ENCODE measurements around the gene SMC6.
A peak's percentile ranks its signal among the peaks of the same experiment; 100 is the strongest.

SMC6 gene

GRCh38 chr2:17672583-17673317 is 80.9 kb downstream of the SMC6 start:
- no peak overlapping the region for H3K4me3 ChIP-seq (ENCODE audit: low read depth, low read length)
- peak; percentile 5 for TF ChIP-seq CTCF (IDR thresholded peaks at IDR 0.05; ENCODE audit: low read depth, low read length, missing control alignments)
- DNase-seq (ENCODE audit: low read depth) = no peak

GRCh38 chr2:17667898-17668297 is 85.7 kb downstream of the SMC6 start:
- DNase-seq (ENCODE audit: low read depth) = no peak
- no peak for TF ChIP-seq CTCF (IDR thresholded peaks at IDR 0.05; ENCODE audit: low read depth, low read length, missing control alignments)
- no peak overlapping the region for H3K4me3 ChIP-seq (ENCODE audit: low read depth, low read length)

GRCh38 chr2:17664534-17664933 is 89.1 kb downstream of the SMC6 start:
- no peak for TF ChIP-seq CTCF (IDR thresholded peaks at IDR 0.05; ENCODE audit: low read depth, low read length, missing control alignments)
- no peak for DNase-seq (ENCODE audit: low read depth)
- H3K4me3 ChIP-seq (ENCODE audit: low read depth, low read length) = no peak overlapping the region

GRCh38 chr2:17662723-17663122 is 90.9 kb downstream of the SMC6 start:
- TF ChIP-seq CTCF (IDR thresholded peaks at IDR 0.05; ENCODE audit: low read depth, low read length, missing control alignments) = no peak
- H3K4me3 ChIP-seq (ENCODE audit: low read depth, low read length) = no peak overlapping the region
- DNase-seq (ENCODE audit: low read depth) = no peak

- TF ChIP-seq CTCF (IDR thresholded peaks at IDR 0.05; ENCODE audit: low read depth, low read length, missing control alignments) = no peak
- no peak for DNase-seq (ENCODE audit: low read depth)
- H3K4me3 ChIP-seq (ENCODE audit: low read depth, low read length) = no peak overlapping the region
These were observed 92.2 kb downstream of the SMC6 start for GRCh38 chr2:17661460-17661859.

- no peak overlapping the region for H3K4me3 ChIP-seq (ENCODE audit: low read depth, low read length)
- DNase-seq (ENCODE audit: low read depth) = no peak
- no peak for TF ChIP-seq CTCF (IDR thresholded peaks at IDR 0.05; ENCODE audit: low read depth, low read length, missing control alignments)
These were observed 93.4 kb downstream of the SMC6 start for GRCh38 chr2:17660219-17660618.

GRCh38 chr2:17658251-17658843 is 95.3 kb downstream of the SMC6 start:
- no peak for DNase-seq (ENCODE audit: low read depth)
- no peak for TF ChIP-seq CTCF (IDR thresholded peaks at IDR 0.05; ENCODE audit: low read depth, low read length, missing control alignments)
- no peak overlapping the region for H3K4me3 ChIP-seq (ENCODE audit: low read depth, low read length)

Data from GM12864 (cell line).